Measurements from ENCODE around the gene TRIM10. TPM values are rescaled to one million over a fixed set of nuclear protein-coding genes. Genes with fewer than 3 reads are reported as not detected.

The TRIM10 gene
- total and polyA plus RNA-seq, 2 donors (not counting 1 experiment from before 2014, with no cell fraction given): not detected

GRCh38 chr6:30111266-30111856, 49.6 kb downstream of the TRIM10 start:
- H3K9ac ChIP-seq (ENCODE audit: low read length): no peak overlapping the region
- intact Hi-C loops (cut with micrococcal nuclease): no loop called here
- H3K9me3 ChIP-seq (ENCODE audit: control extremely low read depth in 1 of 3, control insufficient read depth in 2 of 3, insufficient read depth in 1 of 3, low read length in 2 of 3): no peaks in the 10 kb centered on the region
- 58% methylated on average over 27 of the region's 27 CpGs for WGBS (ENCODE audit: insufficient coverage)
- ATAC-seq (ENCODE audit: low read depth): no peak
- peaks cover 0 to 23% (median 11%) of the 10 kb centered on the region in 4 experiments for H3K27me3 ChIP-seq (replicated peaks in 1 of 4; ENCODE audit: control extremely low read depth in 1 of 4, control insufficient read depth in 3 of 4, insufficient read depth in 4 of 4, low read length in 3 of 4)
- Mint-ChIP-seq H3K4me3 (no peak overlapping the region), H3K9me3 (ENCODE audit: insufficient read depth) (no peaks in the 10 kb centered on the region), H3K27me3 (peaks cover 60% of the 10 kb centered on the region), H3K4me1 (no peaks in the 10 kb centered on the region), H3K27ac (no peak overlapping the region)
- no peaks in the 10 kb centered on the region for H4K20me1 ChIP-seq (ENCODE audit: control insufficient read depth, insufficient read depth, low read length, poor library complexity, severe bottlenecking)
- H3K4me1 ChIP-seq (ENCODE audit: control insufficient read depth in 2 of 2, insufficient read depth in 2 of 2, low read length in 2 of 2): peaks cover 0 to 7% of the 10 kb centered on the region in 2 donors
- no peak overlapping the region for H3K4me3 ChIP-seq (ENCODE audit: control extremely low read depth in 1 of 5, extremely low read depth in 1 of 5, insufficient read depth in 1 of 5, low read depth in 2 of 5, low read length in 4 of 5)
- H3K79me2 ChIP-seq (ENCODE audit: control insufficient read depth, insufficient read depth, low read length): no peaks in the 10 kb centered on the region
- no peaks in the 10 kb centered on the region for H3K36me3 ChIP-seq (replicated peaks in 1 of 2; ENCODE audit: control extremely low read depth in 1 of 2, control insufficient read depth in 1 of 2, extremely low read depth in 1 of 2, insufficient read depth in 2 of 2, low read length in 1 of 2)
- ChIA-PET POLR2A (no interaction called here), CTCF (interaction anchor here (0.9 kb wide), 1 partner anchor 20 kb away, joined by 4 read pairs; no protein-coding TSS in a partner anchor)
- no peak overlapping the region for H2AFZ ChIP-seq (ENCODE audit: insufficient read depth, low read depth, low read length, poor library complexity, severe bottlenecking)
- no peak overlapping the region for H3K27ac ChIP-seq (ENCODE audit: low read length in 2 of 2)
- DNase-seq: no peak
- H3K4me2 ChIP-seq (replicated peaks; ENCODE audit: low read depth, low read length, poor library complexity, severe bottlenecking): no peak overlapping the region
- TF ChIP-seq, protein P1, sequence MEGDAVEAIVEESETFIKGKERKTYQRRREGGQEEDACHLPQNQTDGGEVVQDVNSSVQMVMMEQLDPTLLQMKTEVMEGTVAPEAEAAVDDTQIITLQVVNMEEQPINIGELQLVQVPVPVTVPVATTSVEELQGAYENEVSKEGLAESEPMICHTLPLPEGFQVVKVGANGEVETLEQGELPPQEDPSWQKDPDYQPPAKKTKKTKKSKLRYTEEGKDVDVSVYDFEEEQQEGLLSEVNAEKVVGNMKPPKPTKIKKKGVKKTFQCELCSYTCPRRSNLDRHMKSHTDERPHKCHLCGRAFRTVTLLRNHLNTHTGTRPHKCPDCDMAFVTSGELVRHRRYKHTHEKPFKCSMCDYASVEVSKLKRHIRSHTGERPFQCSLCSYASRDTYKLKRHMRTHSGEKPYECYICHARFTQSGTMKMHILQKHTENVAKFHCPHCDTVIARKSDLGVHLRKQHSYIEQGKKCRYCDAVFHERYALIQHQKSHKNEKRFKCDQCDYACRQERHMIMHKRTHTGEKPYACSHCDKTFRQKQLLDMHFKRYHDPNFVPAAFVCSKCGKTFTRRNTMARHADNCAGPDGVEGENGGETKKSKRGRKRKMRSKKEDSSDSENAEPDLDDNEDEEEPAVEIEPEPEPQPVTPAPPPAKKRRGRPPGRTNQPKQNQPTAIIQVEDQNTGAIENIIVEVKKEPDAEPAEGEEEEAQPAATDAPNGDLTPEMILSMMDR (IDR thresholded peaks at IDR 0.05): no peak
- TF ChIP-seq EZH2 (IDR thresholded peaks at IDR 0.05; ENCODE audit: borderline replicate concordance, insufficient read depth, low read depth, low read length, poor library complexity, severe bottlenecking): no peak

DNA sequence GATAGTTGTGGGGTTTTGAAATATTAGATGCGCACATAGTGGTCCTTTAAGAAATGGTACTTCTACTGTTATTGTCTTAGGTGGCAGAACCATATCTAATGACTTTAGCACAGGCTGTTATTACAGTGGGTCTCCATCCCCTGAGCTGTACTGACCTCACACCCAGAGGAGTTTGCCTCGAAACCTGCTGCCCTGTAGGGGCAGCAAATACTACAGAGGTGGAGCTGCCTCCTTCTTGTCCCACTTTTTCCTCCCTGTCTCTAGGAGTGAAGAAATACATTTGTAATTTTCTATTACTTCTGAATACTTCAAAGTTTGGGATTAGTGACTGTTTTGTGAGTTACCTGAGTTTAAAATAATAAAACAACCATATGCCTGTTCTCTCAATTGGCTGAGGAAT, 56.4 kb downstream of the TRIM10 start:
- WGBS (ENCODE audit: insufficient coverage): no CpG with 5 or more reads among the region's 2 CpGs
- Histone ChIP-seq H3K4me3 (ENCODE audit: control extremely low read depth in 1 of 5, extremely low read depth in 1 of 5, insufficient read depth in 1 of 5, low read depth in 2 of 5, low read length in 4 of 5) (no peak overlapping the region), H2AFZ (ENCODE audit: insufficient read depth, low read depth, low read length, poor library complexity, severe bottlenecking) (no peak overlapping the region), H3K27ac (ENCODE audit: low read length in 2 of 2) (no peak overlapping the region), H3K36me3 (replicated peaks in 1 of 2; ENCODE audit: control extremely low read depth in 1 of 2, control insufficient read depth in 1 of 2, extremely low read depth in 1 of 2, insufficient read depth in 2 of 2, low read length in 1 of 2) (no peaks in the 10 kb centered on the region), H4K20me1 (ENCODE audit: control insufficient read depth, insufficient read depth, low read length, poor library complexity, severe bottlenecking) (no peaks in the 10 kb centered on the region), H3K4me2 (replicated peaks; ENCODE audit: low read depth, low read length, poor library complexity, severe bottlenecking) (no peak overlapping the region), H3K79me2 (ENCODE audit: control insufficient read depth, insufficient read depth, low read length) (no peaks in the 10 kb centered on the region), H3K9ac (ENCODE audit: low read length) (no peak overlapping the region), H3K27me3 (replicated peaks in 1 of 4; ENCODE audit: control extremely low read depth in 1 of 4, control insufficient read depth in 3 of 4, insufficient read depth in 4 of 4, low read length in 3 of 4) (peaks cover 3 to 64% (median 42%) of the 10 kb centered on the region in 4 experiments), H3K4me1 (ENCODE audit: control insufficient read depth in 2 of 2, insufficient read depth in 2 of 2, low read length in 2 of 2) (peaks cover 37 to 40% of the 10 kb centered on the region in 2 donors), H3K9me3 (ENCODE audit: control extremely low read depth in 1 of 3, control insufficient read depth in 2 of 3, insufficient read depth in 1 of 3, low read length in 2 of 3) (peaks cover 0 to 15% (median 0%) of the 10 kb centered on the region in 3 donors)
- Mint-ChIP-seq H3K4me1 (peaks cover 32% of the 10 kb centered on the region), H3K9me3 (ENCODE audit: insufficient read depth) (no peaks in the 10 kb centered on the region), H3K27me3 (peaks cover 48% of the 10 kb centered on the region), H3K4me3 (no peak overlapping the region), H3K27ac (no peak overlapping the region)
- POLR2A ChIA-PET: interaction anchor here (2.1 kb wide), 1 partner anchor 26 kb away, joined by 7 read pairs; no protein-coding TSS in a partner anchor
- DNase-seq (no peak), ATAC-seq (ENCODE audit: low read depth) (no peak)
- CTCF ChIA-PET: interaction anchor here (1.3 to 4.0 kb wide), 7 partner anchors 10 to 256 kb away, joined by 3 to 194 read pairs (median 21); partner anchors contain the start of gene TRIM40
- intact Hi-C loops (cut with micrococcal nuclease): loop anchor here (10.0 kb wide), 1 partner anchor 220 kb away; the partner anchor contains the start of gene TRIM39
- no peak for TF ChIP-seq EZH2 (IDR thresholded peaks at IDR 0.05; ENCODE audit: borderline replicate concordance, insufficient read depth, low read depth, low read length, poor library complexity, severe bottlenecking)
- TF ChIP-seq, protein P1 (IDR thresholded peaks at IDR 0.05): no peak

Measured in B cell (primary cell).